GM12864 (cell line): Measurements from ENCODE around the gene C12orf42.

Source experiments
- DNase-seq: peaks from one replicate; pipeline ENCODE4 v3.0.0-alpha.2; 2011; ENCODE audit warnings: low read depth
- H3K4me3 ChIP-seq: 2 replicates; pipeline ENCODE4 v1.5.1; 2011; ENCODE audit warnings: mild to moderate bottlenecking, low read depth, low read length, control low read depth
- CTCF ChIP-seq: IDR thresholded peaks from 2 replicates; pipeline ENCODE4 v1.5.1; 2011; ENCODE audit warnings: low read depth, mild to moderate bottlenecking, moderate library complexity, low read length, control low read depth, inconsistent platforms; ENCODE audit errors: missing control alignments

Gene C12orf42

GRCh38 chr12:103423516-103423910 lies 72.3 kb downstream of the C12orf42 start:
- no peak for TF ChIP-seq CTCF
- H3K4me3 ChIP-seq = no peak overlapping the region
- DNase-seq = no peak

- no peak for TF ChIP-seq CTCF
- no peak for DNase-seq
- H3K4me3 ChIP-seq = no peak overlapping the region
Observed at GRCh38 chr12:103422746-103423515, 72.8 kb downstream of the C12orf42 start.

GRCh38 chr12:103422328-103422727 lies 73.4 kb downstream of the C12orf42 start:
- H3K4me3 ChIP-seq = no peak overlapping the region
- TF ChIP-seq CTCF = no peak
- DNase-seq = no peak

- TF ChIP-seq CTCF = no peak
- no peak overlapping the region for H3K4me3 ChIP-seq
- DNase-seq = no peak
Observed at GRCh38 chr12:103421402-103421801, 74.4 kb downstream of the C12orf42 start.

- DNase-seq = no peak
Observed at GRCh38 chr12:103415681-103416080, 80.1 kb downstream of the C12orf42 start.

GRCh38 chr12:103401421-103401820 lies 94.3 kb downstream of the C12orf42 start:
- no peak for TF ChIP-seq CTCF
- no peak overlapping the region for H3K4me3 ChIP-seq
- DNase-seq = no peak

More at GRCh38 chr12:103415681-103416080, 80.1 kb downstream of the C12orf42 start:
- H3K4me3 ChIP-seq = no peak overlapping the region
- no peak for TF ChIP-seq CTCF

- H3K4me3 ChIP-seq = no peak overlapping the region
- TF ChIP-seq CTCF = no peak
- DNase-seq = no peak
Observed at GRCh38 chr12:103399986-103400385, 95.8 kb downstream of the C12orf42 start.
